SIG-M5 treated with dmso at 0.1 percent for 504 hours (cell line): ENCODE measurements around the gene NDUFB11.

Experiments used
- DNase-seq: peaks from one replicate; lab custom pipeline; 2025; ENCODE audit not compliant: unreplicated experiment; lab: John Stamatoyannopoulos, UW

NDUFB11 gene

GRCh38 chrX:47144626-47145394 lies at the start of gene NDUFB11, which contains the start of gene RBM10:
NDUFB11 (minus strand) TSS chrX:47144702; CDS start chrX:47144679, 23 bp downstream.
RBM10 (plus strand) TSS chrX:47145221; CDS start chrX:47147482, 2,261 bp downstream.
- DNase-seq, result peak; percentile 93

- DNase-seq, result peak; percentile 92
Observed at GRCh38 chrX:47193475-47194193, 49.1 kb upstream of the NDUFB11 start, which contains the start of gene UBA1. UBA1 (plus strand) TSS chrX:47193829; CDS start chrX:47198803, 4,974 bp downstream.

- DNase-seq, result peak; percentile 23
Observed at GRCh38 chrX:47191806-47192401, 47.4 kb upstream of the NDUFB11 start.

GRCh38 chrX:47191331-47191730 lies 46.8 kb upstream of the NDUFB11 start:
- no peak for DNase-seq

- DNase-seq, result peak; percentile 86
Observed at GRCh38 chrX:47190445-47191269, 46.2 kb upstream of the NDUFB11 start.

GRCh38 chrX:47189906-47190305 lies 45.4 kb upstream of the NDUFB11 start:
- no peak for DNase-seq

GRCh38 chrX:47187106-47187677 lies 42.7 kb upstream of the NDUFB11 start:
- no peak for DNase-seq

GRCh38 chrX:47186096-47186740 lies 41.7 kb upstream of the NDUFB11 start:
- no peak for DNase-seq

- no peak for DNase-seq
Observed at GRCh38 chrX:47185241-47185640, 40.7 kb upstream of the NDUFB11 start.

- no peak for DNase-seq
Observed at GRCh38 chrX:47184486-47184885, 40.0 kb upstream of the NDUFB11 start.

- no peak for DNase-seq
Observed at GRCh38 chrX:47182106-47182700, 37.7 kb upstream of the NDUFB11 start.

- DNase-seq, result no peak
Observed at GRCh38 chrX:47181301-47181700, 36.8 kb upstream of the NDUFB11 start.

- DNase-seq, result no peak
Observed at GRCh38 chrX:47180346-47180745, 35.8 kb upstream of the NDUFB11 start.

- no peak for DNase-seq
Observed at GRCh38 chrX:47179928-47180255, 35.4 kb upstream of the NDUFB11 start.

GRCh38 chrX:47179221-47179927 lies 34.9 kb upstream of the NDUFB11 start:
- DNase-seq, result no peak

- no peak for DNase-seq
Observed at GRCh38 chrX:47178337-47178736, 33.8 kb upstream of the NDUFB11 start.

GRCh38 chrX:47177079-47177478 lies 32.6 kb upstream of the NDUFB11 start:
- DNase-seq, result no peak

GRCh38 chrX:47176101-47176740 lies 31.7 kb upstream of the NDUFB11 start:
- no peak for DNase-seq

- no peak for DNase-seq
Observed at GRCh38 chrX:47175588-47175980, 31.1 kb upstream of the NDUFB11 start.
